Spleen (tissue), 7 donors: Measurements from ENCODE around the gene SRPK2.

Experiments
- CTCF ChIP-seq, 11 experiments: fragments of 200-600 bp in 7 of 11; fragments of 450-650 bp in 4 of 11; sonication (generic) in 4 of 11; IDR thresholded peaks in 8 of 11; conservative IDR thresholded peaks in 3 of 11; 1 replicate in 7 of 11; 2 replicates in 4 of 11; pipeline versions ENCODE4 v1.4.0 to v1.8.0; 2016 to 2021; ENCODE audit warnings: antibody characterized with exemption in 11 of 11, inconsistent platforms in 4 of 11, mild to moderate bottlenecking in 1 of 11
- POLR2A ChIP-seq, 3 donors: fragments of 450-650 bp; IDR thresholded peaks; one replicate each; pipeline ENCODE4 v1.5.1; 2017; ENCODE audit warnings: antibody characterized with exemption in 3 of 3, mild to moderate bottlenecking in 1 of 3
- POLR2AphosphoS5 ChIP-seq, 3 donors: sonication (generic); formaldehyde crosslinking; IDR thresholded peaks; one replicate each; pipeline ENCODE4 v1.5.1; 2017; ENCODE audit warnings: antibody characterized with exemption in 3 of 3
- donor health status: DM: no; HTN: no; CAD: no; lungs with moderate emphysema.
- donor health status: DM: no; HTN: no; CAD: no.
- donor health status: DM: no; HTN: no; CAD: no.

GRCh38 chr7:105267244-105267643 is 121.5 kb downstream of the SRPK2 start:
- TF ChIP-seq CTCF (IDR thresholded peaks at IDR 0.05 in 8 of 11, conservative IDR thresholded peaks at IDR 0.05 in 3 of 11) (no peak), POLR2A (IDR thresholded peaks at IDR 0.05) (no peak), POLR2AphosphoS5 (IDR thresholded peaks at IDR 0.05) (no peak)
